Left ventricle myocardium inferior (tissue), 1 donor: Measurements from ENCODE around the gene COX7B2. TPM values are rescaled to one million over a fixed set of nuclear protein-coding genes. Genes with fewer than 3 reads are reported as not detected.

ENCODE experiments used
- DNase-seq: peaks from one replicate; pipeline ENCODE4 v3.0.0-alpha.2; 2020
- H3K27ac ChIP-seq: fragments of 200-600 bp; replicated peaks from 2 replicates; pipeline ENCODE4 v1.8.0; 2021
- H3K27me3 ChIP-seq: fragments of 200-600 bp; 2 replicates; pipeline ENCODE4 v1.8.0; 2021; ENCODE audit warnings: low read depth
- H3K36me3 ChIP-seq: fragments of 200-600 bp; 2 replicates; pipeline ENCODE4 v1.8.0; 2021
- H3K4me1 ChIP-seq: fragments of 200-600 bp; 2 replicates; pipeline ENCODE4 v1.8.0; 2021
- H3K4me3 ChIP-seq: fragments of 200-600 bp; 2 replicates; pipeline ENCODE4 v1.8.0; 2021; ENCODE audit warnings: mild to moderate bottlenecking, moderate library complexity
- H3K9me3 ChIP-seq: fragments of 200-600 bp; replicated peaks from 2 replicates; pipeline ENCODE4 v1.8.0; 2021
- CTCF ChIP-seq: fragments of 200-600 bp; IDR thresholded peaks from 2 replicates; pipeline ENCODE4 v1.8.0; 2021; ENCODE audit warnings: antibody characterized with exemption, mild to moderate bottlenecking, borderline replicate concordance
- intact Hi-C: fragments of 100-400 bp; cut with micrococcal nuclease; formaldehyde crosslinking; loops from one replicate; pipeline ENCODE4 v1.11.0; 2022
- total RNA-seq: library from RNA; stranded (reverse); fragmentation: NEBNext Ultra II Directional; extraction: Animal tissue kit (Norgen Biotek cat#: 25700); gene quantifications from one replicate; pipeline ENCODE4 v1.2.1, GENCODE V29; 2021
- donor health status: DM: no; HTN: yes; CAD: no; lungs with severe emphysema.

Gene COX7B2
- total RNA-seq, 1 donor from 2014 or later: not detected

- DNase-seq: no peak
- H3K4me3 ChIP-seq: no peak overlapping the region
- H3K4me1 ChIP-seq: no peaks in the 10 kb centered on the region
- peaks cover 24% of the 10 kb centered on the region for H3K9me3 ChIP-seq
- no peak for TF ChIP-seq CTCF
- intact Hi-C loops: no loop called here
- H3K27ac ChIP-seq: no peak overlapping the region
- no peaks in the 10 kb centered on the region for H3K36me3 ChIP-seq
- no peaks in the 10 kb centered on the region for H3K27me3 ChIP-seq
Observed at GRCh38 chr4:46781434-46782092, 127.5 kb downstream of the COX7B2 start.

DNA sequence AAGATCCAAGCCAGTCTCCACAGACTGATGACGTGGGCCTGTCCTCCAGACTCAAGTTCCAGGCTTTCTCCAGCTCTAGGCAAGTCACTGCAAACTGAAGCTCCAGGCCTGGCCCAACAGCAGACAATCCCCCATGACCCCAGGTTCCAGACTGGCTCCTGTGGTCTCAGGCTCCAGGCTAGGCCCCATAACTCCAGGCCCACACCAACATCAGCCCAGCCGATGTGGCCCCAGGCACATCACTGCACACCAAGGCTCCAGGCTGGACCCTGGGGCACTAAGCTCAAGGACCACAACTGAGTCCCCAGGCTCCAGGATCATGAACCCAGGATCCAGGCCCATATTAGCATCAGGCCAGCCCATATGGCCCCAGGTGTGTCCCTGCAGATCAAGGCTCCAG, 143.6 kb downstream of the COX7B2 start:
- Histone ChIP-seq H3K36me3 (no peaks in the 10 kb centered on the region), H3K4me1 (no peaks in the 10 kb centered on the region), H3K27me3 (no peaks in the 10 kb centered on the region), H3K4me3 (no peak overlapping the region), H3K9me3 (peaks cover 10% of the 10 kb centered on the region), H3K27ac (no peak overlapping the region)
- TF ChIP-seq CTCF: no peak
- intact Hi-C loops: no loop called here
- no peak for DNase-seq

GRCh38 chr4:46730075-46730474, 179.0 kb downstream of the COX7B2 start:
- Histone ChIP-seq H3K4me3 (no peak overlapping the region), H3K27ac (no peak overlapping the region), H3K36me3 (no peaks in the 10 kb centered on the region), H3K9me3 (peaks cover 21% of the 10 kb centered on the region), H3K27me3 (peaks cover 7% of the 10 kb centered on the region), H3K4me1 (no peaks in the 10 kb centered on the region)
- no peak for TF ChIP-seq CTCF
- intact Hi-C loops: no loop called here
- no peak for DNase-seq

DNA sequence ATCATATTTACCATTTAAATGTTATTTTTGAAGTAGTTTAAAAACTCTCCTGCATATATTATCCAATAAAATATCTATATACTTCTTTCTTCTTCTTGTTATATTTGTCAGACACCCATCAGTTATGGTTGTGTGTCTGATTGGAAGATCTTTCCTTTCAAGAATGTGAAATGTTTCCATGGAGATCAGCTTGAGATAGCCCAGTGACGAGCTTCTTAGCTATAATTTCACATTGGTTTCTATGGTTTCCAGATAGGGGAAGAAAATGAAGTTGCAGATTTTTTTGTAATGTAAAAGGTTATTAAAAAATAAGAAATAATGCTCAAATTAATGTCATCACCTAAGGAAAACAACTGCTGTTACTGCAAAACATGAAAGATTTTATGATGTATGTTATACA, 189.0 kb downstream of the COX7B2 start:
- Histone ChIP-seq H3K4me1 (no peaks in the 10 kb centered on the region), H3K36me3 (no peaks in the 10 kb centered on the region), H3K4me3 (no peak overlapping the region), H3K27ac (no peak overlapping the region), H3K9me3 (peaks cover 13% of the 10 kb centered on the region), H3K27me3 (peaks cover 5% of the 10 kb centered on the region)
- intact Hi-C loops: no loop called here
- DNase-seq: no peak
- TF ChIP-seq CTCF: no peak

DNA sequence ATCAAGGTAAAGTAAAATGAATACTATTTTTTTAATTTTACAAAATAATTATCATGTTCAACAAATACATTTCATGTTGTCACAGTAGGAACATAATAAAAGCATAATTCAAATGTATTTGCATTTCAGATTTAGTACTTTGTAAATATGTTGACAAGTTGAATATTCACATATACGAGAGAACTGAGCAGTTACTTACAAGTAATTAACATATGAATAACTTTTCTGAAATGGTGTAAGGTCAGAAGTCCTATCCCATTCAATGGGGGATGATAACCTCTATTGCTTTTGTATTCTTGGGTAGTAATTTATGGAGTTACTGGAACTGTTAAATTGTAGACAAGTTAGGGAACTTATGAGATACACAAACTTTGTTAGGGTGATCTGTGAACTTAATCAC, 191.1 kb downstream of the COX7B2 start:
- TF ChIP-seq CTCF: no peak
- no peaks in the 10 kb centered on the region for H3K27me3 ChIP-seq
- intact Hi-C loops: no loop called here
- no peak overlapping the region for H3K27ac ChIP-seq
- no peaks in the 10 kb centered on the region for H3K4me1 ChIP-seq
- H3K9me3 ChIP-seq: peaks cover 16% of the 10 kb centered on the region
- DNase-seq: no peak
- no peak overlapping the region for H3K4me3 ChIP-seq
- H3K36me3 ChIP-seq: no peaks in the 10 kb centered on the region

DNA sequence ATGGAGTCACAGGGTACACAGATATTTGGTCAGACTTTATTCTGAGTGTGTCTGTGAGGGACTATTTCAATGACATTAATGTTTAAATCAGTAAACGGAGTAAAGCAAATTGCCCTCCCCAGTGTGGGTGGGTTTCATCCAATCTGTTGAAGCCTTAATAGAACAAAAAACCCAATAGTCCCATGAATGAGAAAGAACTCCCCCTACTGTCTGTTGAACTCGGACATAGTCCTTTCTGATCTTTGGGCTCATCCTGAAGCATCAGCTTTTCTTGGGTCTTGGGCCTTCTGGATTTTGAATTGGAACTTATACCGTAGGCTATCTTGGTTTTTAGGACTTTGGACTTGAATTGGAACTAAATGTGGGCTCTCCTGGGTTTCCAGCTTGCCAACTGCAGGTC, 193.6 kb downstream of the COX7B2 start:
- no peaks in the 10 kb centered on the region for H3K27me3 ChIP-seq
- peaks cover 9% of the 10 kb centered on the region for H3K9me3 ChIP-seq
- H3K4me1 ChIP-seq: no peaks in the 10 kb centered on the region
- TF ChIP-seq CTCF: no peak
- DNase-seq: no peak
- intact Hi-C loops: no loop called here
- no peak overlapping the region for H3K27ac ChIP-seq
- H3K36me3 ChIP-seq: no peaks in the 10 kb centered on the region
- no peak overlapping the region for H3K4me3 ChIP-seq
